GM12873 (cell line): Measurements from ENCODE around the gene NMRK2.

Experiments used
- TF ChIP-seq, protein P1 (sequence below): IDR thresholded peaks from 2 replicates; pipeline ENCODE4 v1.5.1; 2012; ENCODE audit warnings: low read depth, mild to moderate bottlenecking, moderate library complexity, low read length, control low read depth; ENCODE audit not compliant: insufficient read depth; ENCODE audit errors: missing control alignments

Gene NMRK2

DNA sequence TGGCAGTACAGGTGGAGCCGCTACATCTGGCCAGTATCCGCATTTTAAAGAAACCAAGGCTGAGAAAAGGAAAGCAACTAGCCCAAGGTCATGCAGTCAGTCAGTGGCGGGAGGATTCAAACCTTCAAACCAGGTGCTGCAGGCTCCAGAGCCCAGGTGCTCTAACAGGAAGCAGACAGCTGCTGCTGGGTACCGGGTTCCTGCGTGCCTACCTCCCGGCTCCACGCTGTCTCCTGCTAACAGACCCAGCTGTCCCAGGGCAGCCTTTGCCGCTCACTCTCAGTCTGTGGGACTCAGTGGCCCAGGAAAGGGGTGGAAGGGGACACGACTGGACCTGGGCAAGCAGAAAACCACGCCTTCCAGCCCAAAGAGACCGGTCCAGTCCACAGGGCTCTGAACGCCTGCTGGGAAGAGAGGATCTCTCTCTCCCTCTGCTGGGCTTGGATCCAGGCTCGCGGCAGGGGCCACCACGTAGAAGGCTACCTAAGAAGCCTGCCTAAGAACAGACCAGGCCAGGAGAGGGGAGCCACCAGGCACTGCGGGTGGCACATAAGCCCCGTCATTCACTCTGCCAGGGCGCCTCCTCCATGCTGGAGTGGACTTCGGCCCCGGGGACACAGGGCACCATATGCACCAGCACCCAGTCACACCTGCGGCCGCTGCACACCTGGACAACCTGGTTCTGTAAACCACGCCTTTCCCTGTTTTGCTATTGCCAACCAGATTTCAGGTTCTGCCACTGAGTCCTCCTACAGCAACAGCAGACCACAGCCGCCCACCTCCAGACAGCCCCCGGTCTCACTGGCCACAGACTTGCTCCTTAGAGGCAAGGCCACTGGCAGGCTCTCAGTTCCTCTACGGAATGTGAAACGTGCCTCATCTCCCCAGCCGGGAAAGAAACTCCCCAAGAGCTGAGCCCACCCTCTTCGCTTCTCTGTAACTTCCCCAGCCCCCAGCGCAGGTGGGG lies 33.5 kb downstream of the NMRK2 start:
- TF ChIP-seq, protein P1, sequence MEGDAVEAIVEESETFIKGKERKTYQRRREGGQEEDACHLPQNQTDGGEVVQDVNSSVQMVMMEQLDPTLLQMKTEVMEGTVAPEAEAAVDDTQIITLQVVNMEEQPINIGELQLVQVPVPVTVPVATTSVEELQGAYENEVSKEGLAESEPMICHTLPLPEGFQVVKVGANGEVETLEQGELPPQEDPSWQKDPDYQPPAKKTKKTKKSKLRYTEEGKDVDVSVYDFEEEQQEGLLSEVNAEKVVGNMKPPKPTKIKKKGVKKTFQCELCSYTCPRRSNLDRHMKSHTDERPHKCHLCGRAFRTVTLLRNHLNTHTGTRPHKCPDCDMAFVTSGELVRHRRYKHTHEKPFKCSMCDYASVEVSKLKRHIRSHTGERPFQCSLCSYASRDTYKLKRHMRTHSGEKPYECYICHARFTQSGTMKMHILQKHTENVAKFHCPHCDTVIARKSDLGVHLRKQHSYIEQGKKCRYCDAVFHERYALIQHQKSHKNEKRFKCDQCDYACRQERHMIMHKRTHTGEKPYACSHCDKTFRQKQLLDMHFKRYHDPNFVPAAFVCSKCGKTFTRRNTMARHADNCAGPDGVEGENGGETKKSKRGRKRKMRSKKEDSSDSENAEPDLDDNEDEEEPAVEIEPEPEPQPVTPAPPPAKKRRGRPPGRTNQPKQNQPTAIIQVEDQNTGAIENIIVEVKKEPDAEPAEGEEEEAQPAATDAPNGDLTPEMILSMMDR, result no peak

DNA sequence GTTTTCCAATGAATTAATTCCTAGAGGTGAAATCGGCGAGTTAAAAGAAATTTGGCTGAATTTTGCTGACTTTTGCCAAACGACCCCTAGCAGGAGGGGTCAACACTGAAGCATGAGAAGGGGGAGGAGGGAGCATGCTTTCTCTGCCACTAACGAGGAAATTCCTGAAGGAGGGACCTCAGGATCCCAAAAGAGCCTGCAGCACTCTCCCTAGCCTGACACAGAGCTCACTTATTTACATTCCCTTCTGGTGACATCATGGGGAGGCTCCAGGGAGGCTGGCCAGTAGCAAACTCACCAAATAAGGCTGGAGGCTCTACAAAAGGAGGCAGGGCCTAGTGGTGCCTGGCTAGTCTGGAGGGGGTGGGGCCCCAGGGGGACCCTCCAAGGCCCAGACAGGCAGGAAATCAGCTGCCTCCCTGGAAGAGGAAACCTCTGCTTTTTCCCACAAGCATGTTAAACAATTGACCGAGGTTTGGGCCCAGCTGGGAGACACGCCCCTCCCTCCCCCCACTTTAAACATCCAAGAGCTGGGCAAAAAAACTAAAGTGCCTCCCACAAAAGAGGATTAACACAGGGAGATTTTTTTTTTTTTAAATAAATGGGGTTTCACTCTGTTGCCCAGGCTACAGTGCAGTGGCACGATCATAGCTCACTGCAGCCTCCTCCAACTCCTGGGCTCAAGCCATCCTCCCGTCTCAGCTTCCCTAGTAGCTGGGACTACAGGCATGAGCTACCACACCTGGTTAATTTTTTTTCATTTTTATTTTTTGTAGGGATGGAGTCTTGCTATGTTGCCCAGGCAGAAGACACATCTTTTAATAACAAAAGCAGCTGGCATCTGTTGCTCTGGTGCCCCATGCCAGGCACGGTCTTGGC lies 35.9 kb downstream of the NMRK2 start:
- TF ChIP-seq, protein P1, result no peak

DNA sequence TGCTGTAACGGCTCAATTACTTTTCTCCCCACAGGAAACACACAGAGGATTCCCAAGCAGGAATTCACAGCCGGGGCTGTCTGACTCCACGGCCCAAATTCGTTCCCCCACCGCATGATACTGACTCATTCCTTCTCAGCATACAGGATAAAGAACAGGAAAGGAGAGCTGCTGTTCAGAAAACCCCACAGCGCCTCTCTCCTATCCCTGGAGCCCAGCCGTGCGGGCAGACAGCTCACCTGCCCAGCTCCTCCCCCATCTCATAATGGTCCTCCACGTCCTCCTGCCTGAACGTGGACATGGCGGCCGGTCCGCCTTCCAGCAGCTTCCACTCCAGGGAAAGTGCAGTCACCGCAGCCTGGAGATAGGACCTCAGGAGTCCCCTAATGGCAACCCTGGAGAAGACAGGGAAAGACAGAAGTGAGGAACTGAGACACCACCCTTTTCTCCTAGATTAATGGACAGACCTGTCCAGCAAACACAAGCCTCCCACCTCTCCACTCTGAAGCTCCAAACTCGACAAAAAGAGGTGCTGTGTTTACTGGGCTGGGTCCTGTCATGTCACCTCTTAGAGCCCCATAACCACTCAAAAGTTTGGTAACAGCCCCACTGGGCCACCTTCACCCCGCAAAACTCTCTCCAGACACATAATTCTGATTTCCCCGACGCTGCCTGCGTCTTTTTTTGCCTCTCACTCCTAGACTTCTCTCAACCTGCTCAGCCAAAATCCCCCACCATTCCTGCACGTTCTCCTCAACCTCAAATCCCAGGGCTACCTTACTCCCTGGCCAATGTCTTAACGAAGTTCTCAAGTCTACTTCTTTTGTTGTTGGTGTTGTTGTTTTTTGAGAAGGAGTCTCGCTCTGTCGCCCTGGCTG lies 36.8 kb downstream of the NMRK2 start:
- TF ChIP-seq, protein P1, result no peak

DNA sequence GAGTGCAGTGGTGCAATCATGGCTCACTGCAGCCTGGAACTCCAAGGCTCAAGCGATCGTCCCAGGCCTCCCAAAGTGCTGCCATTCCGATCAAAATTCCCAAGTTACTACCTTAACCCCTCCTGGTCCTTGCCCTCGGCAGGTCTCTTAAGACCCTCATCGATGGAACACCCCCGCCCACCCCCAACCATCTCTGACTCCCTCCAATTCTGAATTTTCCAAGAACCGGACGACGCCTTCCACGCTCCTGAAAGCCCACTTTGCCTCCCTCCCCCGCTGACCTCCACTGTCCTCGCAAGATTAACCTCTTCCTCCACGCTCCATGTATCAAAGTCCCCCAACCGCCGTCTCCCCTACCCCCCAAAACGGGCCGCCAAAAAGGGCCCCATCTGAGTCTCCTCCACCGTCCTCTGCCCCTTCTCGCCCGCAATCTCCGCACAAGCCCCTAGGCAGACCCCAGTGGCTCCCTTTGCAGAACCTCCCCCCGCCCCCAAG lies 37.5 kb downstream of the NMRK2 start:
- TF ChIP-seq, protein P1, result no peak

DNA sequence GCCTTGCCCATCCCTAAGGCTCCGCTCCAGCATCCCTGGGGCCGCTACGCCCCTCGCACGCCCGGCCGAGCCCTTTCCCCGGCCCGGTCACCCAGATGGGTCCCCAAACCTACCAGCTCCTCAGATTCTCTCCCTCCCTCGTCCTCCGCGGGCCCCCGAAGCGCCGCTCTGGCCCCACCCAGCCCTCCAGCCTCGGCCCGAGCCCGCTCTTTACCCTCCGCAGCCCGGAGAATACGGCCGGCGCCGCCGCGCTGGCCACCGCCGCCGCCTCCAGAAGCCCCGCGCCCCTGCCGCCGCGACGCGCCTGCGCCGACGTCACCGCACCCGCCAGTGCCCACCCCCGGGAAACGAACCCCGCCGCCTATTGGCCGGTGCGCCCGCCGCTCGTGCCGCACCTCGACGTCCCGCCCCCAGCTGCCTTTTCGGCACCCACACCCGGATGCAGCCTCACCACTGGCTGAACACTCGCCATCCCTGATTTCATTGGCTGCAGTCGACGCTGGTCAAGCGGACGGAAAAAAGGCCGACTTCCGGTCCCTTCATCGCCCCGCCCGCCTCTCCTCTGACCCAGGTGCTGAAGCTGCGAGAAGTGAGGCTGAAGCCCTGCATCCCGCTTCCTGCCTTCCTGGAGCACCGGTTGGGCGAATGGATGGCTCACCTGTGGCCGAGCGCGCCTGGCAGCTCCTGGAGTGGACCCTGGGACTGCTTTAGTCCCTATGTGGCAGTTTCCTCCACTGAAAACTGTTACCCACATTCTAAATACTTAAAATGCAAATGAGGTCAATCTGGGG lies 38.1 kb downstream of the NMRK2 start, which contains the start of gene DAPK3:
Gene DAPK3, minus strand, starts transcription at position 292 of the 791 bp plus-strand sequence. CDS start 1,364 bp downstream, outside the sequence.
- TF ChIP-seq, protein P1, result no peak

DNA sequence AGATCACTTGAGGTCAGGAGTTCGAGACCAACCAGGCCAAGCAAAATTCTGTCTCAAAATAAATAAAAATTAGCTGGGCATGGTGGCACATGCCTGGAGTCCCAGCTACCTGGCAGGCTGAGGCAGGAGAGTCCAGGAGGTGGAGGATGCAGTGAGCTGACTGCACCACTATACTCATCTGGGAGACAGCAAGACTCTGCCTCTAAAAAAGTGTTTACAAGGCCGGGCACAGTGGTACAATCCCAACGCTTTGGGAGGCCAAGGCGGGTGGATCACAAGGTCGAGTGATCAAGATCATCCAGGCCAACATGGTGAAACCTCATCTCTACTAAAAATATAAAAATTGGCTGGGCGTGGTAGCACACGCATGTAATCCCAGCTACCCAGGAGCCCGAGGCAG lies 42.3 kb downstream of the NMRK2 start:
- TF ChIP-seq, protein P1, result no peak
